ENCODE measurements around the gene NUF2. TPM values are rescaled to one million over a fixed set of nuclear protein-coding genes. Genes with fewer than 3 reads are reported as not detected.
"Not testable (repeated sequence)": the region's sequence is repeated elsewhere in the genome, so short reads cannot be mapped to it uniquely, and the experiment has no call there.

NUF2 gene
- 10 to 100 TPM; 26.5 to 35.9 (median 27.4) TPM for polyA plus RNA-seq (ENCODE audit: insufficient read length in 3 of 3)
- long read RNA-seq, donor 1, partial matches to known transcripts = 0 of 2 reads
- long read RNA-seq, donor 1, other reads (novel, unspliced or antisense) = 0 of 2 reads
- long read RNA-seq, donor 2, partial matches to known transcripts = 7 of 12 reads
- long read RNA-seq, donor 2, other reads (novel, unspliced or antisense) = 0 of 12 reads
- long read RNA-seq, donor 3, partial matches to known transcripts = 5 of 10 reads
- long read RNA-seq, donor 3, other reads (novel, unspliced or antisense) = 0 of 10 reads
- long read RNA-seq, donor 4, partial matches to known transcripts = 0 of 5 reads
- long read RNA-seq, donor 4, other reads (novel, unspliced or antisense) = 0 of 5 reads
- long read RNA-seq, donor 5 = 0 reads
- long read RNA-seq, donor 6, partial matches to known transcripts = 0 of 6 reads
- long read RNA-seq, donor 6, other reads (novel, unspliced or antisense) = 0 of 6 reads
- long read RNA-seq, donor 7, partial matches to known transcripts = 5 of 8 reads
- long read RNA-seq, donor 7, other reads (novel, unspliced or antisense) = 0 of 8 reads
- long read RNA-seq, donor 8, transcript NUF2-201 (14 exons, 1,969 nt) = major isoform, 7 of 11 reads
- long read RNA-seq, donor 8, partial matches to known transcripts = 0 of 11 reads
- long read RNA-seq, donor 8, other reads (novel, unspliced or antisense) = 0 of 11 reads
- long read RNA-seq, donor 9, partial matches to known transcripts = 0 of 2 reads
- long read RNA-seq, donor 9, other reads (novel, unspliced or antisense) = 0 of 2 reads
- long read RNA-seq, donor 10, transcript NUF2-201 (14 exons, 1,969 nt) = major isoform, 5 of 13 reads
- long read RNA-seq, donor 10, partial matches to known transcripts = 7 of 13 reads
- long read RNA-seq, donor 10, other reads (novel, unspliced or antisense) = 0 of 13 reads
- long read RNA-seq, donor 11, partial matches to known transcripts = 0 of 6 reads
- long read RNA-seq, donor 11, other reads (novel, unspliced or antisense) = 0 of 6 reads
- long read RNA-seq, donor 12, partial matches to known transcripts = 0 of 1 reads
- long read RNA-seq, donor 12, other reads (novel, unspliced or antisense) = 0 of 1 reads
- long read RNA-seq, donor 13, partial matches to known transcripts = 16 of 22 reads
- long read RNA-seq, donor 13, other reads (novel, unspliced or antisense) = 0 of 22 reads
- long read RNA-seq, donor 14 = 0 reads
- long read RNA-seq, donor 15, partial matches to known transcripts = 0 of 4 reads
- long read RNA-seq, donor 15, other reads (novel, unspliced or antisense) = 0 of 4 reads
- long read RNA-seq, donor 16, transcript NUF2-201 (14 exons, 1,969 nt) = major isoform, 13 of 28 reads
- long read RNA-seq, donor 16, partial matches to known transcripts = 13 of 28 reads
- long read RNA-seq, donor 16, other reads (novel, unspliced or antisense) = 0 of 28 reads

DNA sequence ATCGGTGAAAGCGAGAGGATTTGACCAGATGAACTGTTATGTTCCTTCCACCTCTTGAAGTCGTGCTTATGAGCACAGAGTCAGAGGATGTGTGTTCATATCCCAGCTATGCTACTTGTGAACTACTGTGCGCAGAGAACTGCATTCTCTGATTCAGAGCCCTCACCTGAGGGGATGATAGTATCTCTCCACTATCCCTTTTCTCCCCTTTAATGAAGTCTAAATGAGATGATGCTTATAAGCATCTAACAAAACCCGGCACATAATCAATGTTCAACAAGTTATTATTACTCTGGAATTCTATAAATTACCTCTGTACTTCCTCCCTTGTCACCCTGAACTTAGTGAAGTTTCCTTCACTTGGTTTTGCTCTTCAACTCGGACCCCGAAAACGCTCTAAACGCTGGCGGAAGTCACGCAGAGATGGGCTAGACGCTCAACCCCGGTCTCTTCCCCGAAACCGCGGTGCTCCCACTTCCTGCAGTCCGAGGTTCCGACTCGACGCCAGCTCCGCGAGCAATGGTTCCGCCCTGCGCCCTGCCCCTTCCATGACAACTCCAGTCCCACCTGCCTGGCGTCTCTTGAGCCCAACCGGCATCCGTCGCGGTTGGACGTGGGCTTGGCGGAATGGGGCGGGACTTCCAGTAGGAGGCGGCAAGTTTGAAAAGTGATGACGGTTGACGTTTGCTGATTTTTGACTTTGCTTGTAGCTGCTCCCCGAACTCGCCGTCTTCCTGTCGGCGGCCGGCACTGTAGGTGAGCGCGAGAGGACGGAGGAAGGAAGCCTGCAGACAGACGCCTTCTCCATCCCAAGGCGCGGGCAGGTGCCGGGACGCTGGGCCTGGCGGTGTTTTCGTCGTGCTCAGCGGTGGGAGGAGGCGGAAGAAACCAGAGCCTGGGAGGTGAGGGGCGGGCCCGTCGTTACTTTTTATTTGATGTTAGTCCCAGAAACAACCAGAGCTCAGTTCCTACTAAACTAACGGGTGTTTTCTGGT lies at the start of gene NUF2:
TSS of gene NUF2 (plus strand) at position 644 of the 995 bp plus-strand sequence. CDS start 4,098 bp downstream, outside the sequence.
- DNase-seq (ENCODE audit: extremely low read depth in 1 of 11, low read depth in 9 of 11, low spot score in 4 of 11) = peak; percentile 93 to 98 (median 97)

DNA sequence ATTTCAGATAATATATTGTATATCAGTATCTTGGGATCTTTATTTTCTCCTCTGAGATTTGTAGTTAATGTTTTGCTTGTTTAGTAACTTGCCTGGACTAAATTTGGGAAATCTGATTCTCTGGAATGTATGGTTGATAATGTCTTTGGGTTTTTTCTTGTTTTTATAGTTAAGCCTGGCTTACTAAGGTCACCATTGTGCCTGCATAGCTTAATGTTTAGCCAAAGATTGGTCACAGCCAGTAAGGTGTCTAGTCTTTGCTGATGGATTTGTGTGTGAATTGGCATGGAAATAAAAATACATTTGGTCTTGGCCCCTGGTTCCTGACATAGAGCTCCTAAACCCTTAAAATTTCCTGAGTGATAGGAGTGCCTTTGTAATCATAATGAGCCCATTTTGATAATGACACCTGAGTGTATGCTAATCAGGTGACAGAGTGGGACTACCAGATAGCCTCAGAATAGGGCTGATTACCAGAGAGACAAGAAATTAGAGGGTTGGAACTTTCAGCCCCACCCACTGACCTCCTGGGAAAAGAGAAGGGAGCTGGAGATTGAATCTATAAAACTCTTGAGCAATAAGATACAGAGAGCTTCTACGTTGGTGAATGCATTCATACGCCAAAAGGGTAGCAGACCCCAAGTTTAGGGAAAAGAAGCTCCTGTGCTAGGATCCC lies 47.9 kb upstream of the NUF2 start:
- peak in 4 of 11 donors; percentile 5 to 37 (median 24) for DNase-seq (ENCODE audit: extremely low read depth in 1 of 11, low read depth in 9 of 11, low spot score in 4 of 11)

DNA sequence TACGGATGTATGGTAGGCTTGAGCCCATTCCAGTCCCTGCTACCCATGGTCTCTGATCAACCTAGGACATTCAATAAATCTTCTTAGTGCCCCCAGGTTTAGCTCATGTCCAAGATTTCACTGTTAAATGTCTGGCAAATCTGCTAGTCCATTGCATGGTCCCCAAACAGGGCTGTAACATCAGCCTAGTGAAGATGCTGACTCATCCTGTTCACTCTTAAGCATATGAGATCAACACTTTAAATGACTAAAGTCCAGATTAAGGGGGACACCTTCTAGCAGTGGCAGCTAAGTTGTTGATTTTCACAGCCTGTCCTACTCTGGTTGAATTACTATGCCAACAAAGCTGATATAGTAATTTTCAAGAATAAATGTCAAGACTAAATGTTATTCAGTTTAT lies 46.5 kb upstream of the NUF2 start:
- no peak for DNase-seq (ENCODE audit: extremely low read depth in 1 of 11, low read depth in 9 of 11, low spot score in 4 of 11)

DNA sequence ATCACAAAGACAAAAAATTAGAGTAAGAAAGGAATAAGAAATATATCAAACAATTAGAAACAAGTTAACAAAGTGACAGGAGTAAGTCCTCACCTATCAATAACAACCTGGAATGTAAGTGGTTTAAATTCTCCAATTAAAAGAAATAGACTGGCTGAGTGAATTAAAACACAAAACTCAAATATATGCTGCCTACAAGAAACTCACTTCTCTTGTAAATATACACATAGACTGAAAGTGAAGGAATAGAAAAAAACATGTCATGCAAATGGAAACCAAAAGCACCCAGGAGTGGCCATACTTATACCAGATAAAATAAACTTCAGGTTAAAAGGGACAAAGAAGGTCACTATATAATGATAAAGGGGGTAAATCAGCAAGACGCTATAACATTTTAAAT lies 43.2 kb upstream of the NUF2 start:
- DNase-seq (ENCODE audit: extremely low read depth in 1 of 11, low read depth in 9 of 11, low spot score in 4 of 11) = no peak

DNA sequence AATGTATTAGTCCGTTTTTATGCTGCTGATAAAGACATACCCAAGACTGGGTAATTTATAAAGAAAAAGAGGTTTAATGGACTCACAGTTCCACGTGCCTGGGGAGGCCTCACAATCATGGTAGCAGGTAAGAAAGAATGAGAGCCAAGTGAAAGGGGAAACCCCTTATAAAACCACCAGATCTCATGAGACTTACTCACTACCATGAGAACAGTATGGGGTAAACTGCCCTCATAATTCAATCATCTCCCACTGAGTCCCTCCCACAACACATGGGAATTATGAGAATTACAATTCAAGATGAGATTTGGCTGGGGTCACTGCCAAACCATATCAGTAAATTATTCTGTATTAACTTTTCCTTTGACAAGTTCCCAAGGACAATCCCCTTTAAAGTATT lies 36.9 kb upstream of the NUF2 start:
- not testable (repeated sequence) for DNase-seq (ENCODE audit: extremely low read depth in 1 of 11, low read depth in 9 of 11, low spot score in 4 of 11)

DNA sequence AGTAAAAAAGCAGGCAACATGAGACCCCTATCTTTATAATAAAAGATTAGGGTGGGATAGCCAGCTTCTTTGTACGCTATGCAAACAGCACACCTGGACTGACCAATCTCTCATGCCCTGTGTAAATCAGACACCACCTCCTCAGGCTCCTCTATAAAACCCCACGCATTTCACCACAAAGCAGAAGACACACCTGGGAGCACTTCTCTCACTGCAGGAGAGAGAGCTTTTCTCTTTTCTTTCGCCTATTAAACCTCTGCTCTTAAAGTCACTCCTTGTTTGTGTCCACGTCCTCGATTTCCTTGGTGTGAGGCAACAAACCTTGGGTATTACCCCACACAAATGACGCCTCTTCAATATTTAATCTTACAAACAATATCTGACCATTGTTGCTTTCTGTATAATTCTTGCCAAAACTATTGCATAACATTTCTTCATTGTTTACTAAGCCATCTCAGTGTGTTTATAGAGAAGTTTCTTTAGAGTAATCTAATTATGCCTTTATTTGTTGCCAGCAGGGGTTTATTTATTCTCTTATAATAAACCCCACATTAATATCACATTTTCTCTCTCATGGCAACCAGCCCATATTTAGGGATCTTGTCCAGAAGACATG lies 31.6 kb upstream of the NUF2 start:
- no peak for DNase-seq (ENCODE audit: extremely low read depth in 1 of 11, low read depth in 9 of 11, low spot score in 4 of 11)

DNA sequence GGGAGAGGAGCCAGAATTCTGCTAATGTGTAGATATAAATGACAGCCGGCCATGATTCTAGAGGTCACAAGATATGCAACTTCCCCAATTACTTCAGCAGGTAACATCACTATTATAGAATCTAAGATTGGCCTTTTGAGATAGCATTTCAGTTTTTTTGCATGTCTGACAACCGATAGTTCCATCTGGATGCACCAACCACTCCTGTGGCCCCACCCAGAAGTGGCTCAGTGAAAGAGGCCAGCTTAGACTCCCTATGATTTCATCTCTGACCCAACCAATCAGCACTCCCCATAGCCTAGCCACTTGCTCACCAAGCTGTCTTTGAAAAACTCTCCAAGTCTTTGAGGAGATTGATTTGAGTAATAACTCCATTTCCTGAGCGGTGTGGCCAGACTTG lies 30.3 kb upstream of the NUF2 start:
- no peak for DNase-seq (ENCODE audit: extremely low read depth in 1 of 11, low read depth in 9 of 11, low spot score in 4 of 11)

DNA sequence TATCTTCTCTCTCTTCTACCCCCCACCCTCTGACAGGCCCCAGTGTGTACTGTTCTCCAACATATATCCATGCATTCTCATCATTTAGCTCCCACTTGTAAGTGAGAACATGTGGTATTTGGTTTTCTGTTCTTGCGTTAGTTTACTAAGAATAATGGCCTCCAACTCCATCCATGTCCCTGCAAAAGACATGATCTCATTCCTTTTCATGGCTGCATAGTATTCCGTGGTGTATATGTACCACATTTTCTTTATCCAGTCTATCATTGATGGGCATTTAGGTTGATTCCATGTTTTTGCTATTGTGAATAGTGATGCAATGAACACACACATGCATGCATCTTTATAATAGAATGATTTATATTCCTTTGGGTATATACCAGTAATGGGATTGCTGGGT lies 29.6 kb upstream of the NUF2 start:
- DNase-seq (ENCODE audit: extremely low read depth in 1 of 11, low read depth in 9 of 11, low spot score in 4 of 11) = not testable (repeated sequence)

DNA sequence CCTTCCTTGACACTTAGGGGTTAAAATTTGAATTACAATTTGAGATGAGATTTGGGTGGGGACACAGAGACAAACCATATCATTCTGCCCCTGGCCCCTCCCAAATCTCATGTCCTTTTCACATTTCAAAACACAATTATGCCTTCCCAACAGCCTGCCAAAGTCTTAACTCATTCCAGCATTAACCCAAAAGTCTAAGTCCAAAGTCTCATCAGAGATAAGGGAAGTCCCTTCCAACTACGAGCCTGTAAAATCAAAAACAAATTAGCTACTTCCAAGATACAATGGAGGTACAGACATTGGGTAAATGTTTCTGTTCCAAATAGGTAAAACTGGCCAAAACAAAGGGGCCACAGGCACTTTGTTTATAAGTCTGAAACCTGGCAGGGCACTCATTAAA lies 28.3 kb upstream of the NUF2 start:
- DNase-seq (ENCODE audit: extremely low read depth in 1 of 11, low read depth in 9 of 11, low spot score in 4 of 11) = not testable (repeated sequence)

DNA sequence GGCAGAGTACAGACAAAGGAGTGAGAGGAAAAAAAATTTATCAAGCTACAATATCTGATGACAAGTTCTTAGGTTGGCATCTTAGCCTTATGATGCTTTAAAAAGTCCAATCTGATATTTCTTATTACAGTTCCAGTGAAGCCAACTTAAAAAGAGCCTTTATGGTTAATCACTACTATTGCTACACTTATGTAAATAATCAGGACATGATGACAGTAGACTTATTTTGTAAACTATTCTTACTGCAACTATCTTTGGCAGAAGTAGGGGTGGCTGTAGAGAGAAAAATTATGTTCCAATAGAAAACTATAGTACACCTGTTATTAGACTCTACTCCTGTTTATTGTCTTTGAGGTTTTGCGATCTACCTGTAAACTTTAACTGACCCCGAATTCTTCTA lies 25.8 kb upstream of the NUF2 start:
- DNase-seq (ENCODE audit: extremely low read depth in 1 of 11, low read depth in 9 of 11, low spot score in 4 of 11) = no peak

DNA sequence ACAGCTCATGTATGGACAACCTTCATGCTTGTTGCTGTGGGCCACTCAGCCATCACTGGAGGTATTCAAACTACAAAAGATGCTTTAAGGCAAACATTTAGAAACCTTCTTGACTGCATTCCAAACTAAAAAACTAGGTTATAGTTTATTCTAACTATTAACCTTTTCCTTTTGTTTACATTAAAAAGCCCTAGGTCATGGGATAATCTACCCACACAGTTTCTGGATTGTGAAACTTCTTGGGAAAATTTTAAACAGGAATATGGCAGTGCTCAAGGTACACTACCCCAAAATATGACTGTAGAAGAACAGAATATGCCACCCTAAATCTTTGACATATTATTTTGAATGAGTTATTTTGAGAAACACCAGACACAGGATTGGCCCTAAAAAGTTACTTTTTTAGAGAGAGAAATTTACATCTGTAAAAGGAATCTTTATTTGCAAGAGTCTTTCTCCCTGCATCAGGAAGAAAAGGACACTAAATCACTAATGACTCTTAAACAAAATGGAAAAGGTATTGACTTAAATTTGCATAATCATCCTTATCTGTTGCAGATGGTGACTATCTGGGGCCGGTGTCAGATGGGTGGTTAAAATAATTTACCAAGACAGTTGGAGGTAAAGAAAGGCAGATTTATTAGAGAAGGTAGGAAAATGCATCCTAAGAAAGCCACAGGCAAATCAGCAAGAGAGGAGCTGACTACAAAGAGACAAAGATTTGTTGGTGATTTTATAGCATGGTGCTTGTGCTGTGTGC lies 25.1 kb upstream of the NUF2 start:
- no peak for DNase-seq (ENCODE audit: extremely low read depth in 1 of 11, low read depth in 9 of 11, low spot score in 4 of 11)

DNA sequence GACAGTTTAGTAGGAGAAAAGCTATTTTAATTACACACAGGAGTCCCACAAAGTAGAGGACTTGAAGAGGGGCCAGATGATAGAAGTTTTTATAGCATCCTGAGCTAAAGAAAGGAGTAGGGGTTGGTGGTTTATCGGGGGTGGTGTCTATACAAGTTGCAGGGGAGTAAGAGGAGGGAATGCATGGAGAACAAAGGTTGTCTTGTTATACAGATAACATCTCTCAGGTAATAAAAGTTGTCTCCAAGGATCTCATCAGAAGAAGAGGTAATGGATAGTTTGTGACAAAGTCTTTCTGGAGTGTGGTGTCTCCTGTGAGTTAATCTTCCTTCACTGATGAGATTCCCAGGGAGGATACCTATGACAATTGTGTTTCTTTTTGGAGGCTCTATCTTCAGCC lies 23.4 kb upstream of the NUF2 start:
- no peak for DNase-seq (ENCODE audit: extremely low read depth in 1 of 11, low read depth in 9 of 11, low spot score in 4 of 11)

DNA sequence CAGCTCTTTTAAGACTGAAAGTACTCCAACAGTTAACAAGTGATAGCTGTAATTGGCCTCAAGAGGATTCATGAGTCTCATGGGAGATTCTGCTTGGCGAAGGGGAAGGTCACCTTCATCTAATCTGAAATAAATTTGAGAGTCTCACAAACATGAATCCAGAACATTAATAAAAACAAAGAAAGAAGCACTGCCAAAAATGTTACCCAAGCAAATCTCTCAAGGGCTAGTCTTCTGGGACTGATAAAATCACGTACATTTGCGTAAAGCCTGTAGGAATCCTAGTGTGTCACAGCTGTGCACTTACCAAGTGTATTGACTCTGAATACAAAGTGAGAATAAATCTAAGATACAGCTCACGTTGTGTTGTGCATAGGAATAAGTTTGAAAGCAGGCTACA lies 21.2 kb upstream of the NUF2 start:
- no peak for DNase-seq (ENCODE audit: extremely low read depth in 1 of 11, low read depth in 9 of 11, low spot score in 4 of 11)

DNA sequence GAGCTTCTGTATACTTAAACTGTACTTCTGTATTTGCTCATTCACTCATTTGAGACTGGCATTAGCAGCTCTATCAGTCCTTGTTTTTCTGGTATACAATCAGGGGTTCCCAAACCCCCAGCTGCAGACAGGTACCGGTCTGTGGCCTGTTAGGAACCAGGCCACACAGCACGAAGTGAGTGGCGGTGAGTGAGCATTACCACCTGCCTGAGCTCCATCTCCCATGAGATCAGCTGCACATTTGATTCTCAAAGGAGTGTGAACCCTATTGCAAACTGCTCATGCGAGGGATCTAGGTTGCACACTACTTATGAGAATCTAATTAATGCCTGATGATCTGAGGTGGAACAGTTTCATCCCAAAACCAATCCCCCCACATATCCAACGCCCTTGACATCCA lies 18.2 kb upstream of the NUF2 start:
- DNase-seq (ENCODE audit: extremely low read depth in 1 of 11, low read depth in 9 of 11, low spot score in 4 of 11) = no peak

DNA sequence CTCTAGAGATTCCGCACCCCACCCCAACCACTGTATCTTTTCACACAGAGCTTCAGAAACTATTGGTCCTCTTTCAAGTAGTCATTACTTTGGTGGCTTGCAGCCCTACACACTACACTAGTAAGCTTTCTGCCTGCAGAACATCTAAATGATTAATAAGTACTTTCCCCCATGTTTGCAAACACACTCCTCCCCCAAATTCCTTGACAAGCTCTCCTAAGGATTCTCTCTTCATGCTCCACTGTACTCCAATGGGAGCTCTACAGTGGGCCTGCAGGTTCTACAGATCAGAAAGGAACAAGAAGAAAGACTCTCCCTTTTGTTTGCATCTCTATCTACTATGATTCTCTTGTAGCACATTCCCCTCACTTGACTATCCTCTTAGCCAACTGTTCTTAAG lies 16.3 kb upstream of the NUF2 start:
- no peak for DNase-seq (ENCODE audit: extremely low read depth in 1 of 11, low read depth in 9 of 11, low spot score in 4 of 11)

DNA sequence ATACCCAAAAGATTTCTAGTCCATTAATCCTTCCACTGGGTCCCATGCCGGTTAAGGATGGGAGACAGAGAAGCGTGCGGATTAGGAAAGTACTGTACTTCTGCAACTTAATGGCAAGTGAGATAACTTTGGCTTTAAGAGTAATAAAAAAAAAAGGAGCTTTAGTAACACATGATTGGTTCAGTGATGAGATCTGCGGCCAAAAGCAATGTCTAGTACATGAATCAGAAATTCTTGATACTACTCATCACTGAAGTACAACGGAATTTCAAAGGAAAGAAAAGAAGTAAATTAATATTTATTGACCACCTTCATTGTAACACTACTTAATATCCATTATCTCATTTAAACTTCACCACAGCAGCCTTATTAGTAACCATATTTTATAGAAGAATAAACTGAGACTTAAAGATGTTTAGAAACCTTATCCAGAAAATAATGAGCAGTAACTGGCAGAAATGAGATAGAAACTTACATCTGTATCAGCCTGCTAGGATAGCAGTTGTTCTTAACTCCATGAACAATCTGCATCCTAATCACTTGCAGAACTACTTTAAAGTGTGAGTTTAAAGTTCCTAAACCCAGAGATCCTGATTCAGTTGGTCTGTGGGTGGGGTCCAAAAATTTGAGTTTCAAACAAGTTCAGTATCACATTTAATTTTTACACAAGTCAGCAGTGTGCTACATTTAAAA lies 14.1 kb upstream of the NUF2 start:
- DNase-seq (ENCODE audit: extremely low read depth in 1 of 11, low read depth in 9 of 11, low spot score in 4 of 11) = no peak
